Liver (tissue), 3 donors: Measurements from ENCODE around the gene MFNG.

Experiments
- EGR1 ChIP-seq, 2 donors: IDR thresholded peaks; 2 replicates each; pipeline ENCODE4 v1.6.1; 2016 to 2018; ENCODE audit warnings: antibody characterized with exemption in 2 of 2, low read depth in 2 of 2
- FOXA1 ChIP-seq: IDR thresholded peaks from 2 replicates; pipeline ENCODE4 v1.6.1; 2016; ENCODE audit warnings: antibody characterized with exemption
- GABPA ChIP-seq, 2 donors: IDR thresholded peaks in 1 of 2; conservative IDR thresholded peaks in 1 of 2; 2 replicates each; pipeline ENCODE4 v1.6.1; 2016; ENCODE audit warnings: antibody characterized with exemption in 2 of 2, mild to moderate bottlenecking in 1 of 2, moderate library complexity in 1 of 2
- HNF4A ChIP-seq, 2 donors: conservative IDR thresholded peaks; 2 replicates each; pipeline ENCODE4 v1.6.1; 2016; ENCODE audit warnings: antibody characterized with exemption in 2 of 2, mild to moderate bottlenecking in 2 of 2
- JUND ChIP-seq, 2 donors: IDR thresholded peaks; 2 replicates each; pipeline ENCODE4 v1.6.1; 2016; ENCODE audit warnings: antibody characterized with exemption in 2 of 2
- NR2F2 ChIP-seq: IDR thresholded peaks from 2 replicates; pipeline ENCODE4 v1.6.1; 2016; ENCODE audit warnings: antibody characterized with exemption
- RAD21 ChIP-seq, 2 donors: IDR thresholded peaks; 2 replicates each; pipeline ENCODE4 v1.6.1; 2016; ENCODE audit warnings: antibody characterized with exemption in 2 of 2, mild to moderate bottlenecking in 2 of 2
- RXRA ChIP-seq, 2 donors: IDR thresholded peaks; 2 replicates each; pipeline ENCODE4 v1.6.1; 2017 to 2018; ENCODE audit warnings: antibody characterized with exemption in 2 of 2, mild to moderate bottlenecking in 1 of 2
- SP1 ChIP-seq: IDR thresholded peaks from 2 replicates; pipeline ENCODE4 v1.6.1; 2018; ENCODE audit warnings: antibody characterized with exemption, mild to moderate bottlenecking
- TAF1 ChIP-seq: conservative IDR thresholded peaks from 2 replicates; pipeline ENCODE4 v1.6.1; 2016; ENCODE audit warnings: antibody characterized with exemption, mild to moderate bottlenecking
- YY1 ChIP-seq: IDR thresholded peaks from 2 replicates; pipeline ENCODE4 v1.6.1; 2016; ENCODE audit warnings: antibody characterized with exemption, mild to moderate bottlenecking
- TF ChIP-seq, protein P1 (sequence below): fragments of 150-350 bp; IDR thresholded peaks from 2 replicates; pipeline ENCODE4 v1.5.1; 2017; ENCODE audit warnings: improper control_type of control experiment, low read depth, low read length; ENCODE audit not compliant: missing input control
- TF ChIP-seq, protein P2 (sequence below): IDR thresholded peaks from 2 replicates; pipeline ENCODE4 v1.6.1; 2016; ENCODE audit warnings: antibody characterized with exemption
- donor health status: healthy.
- donor health status: healthy.

DNA sequence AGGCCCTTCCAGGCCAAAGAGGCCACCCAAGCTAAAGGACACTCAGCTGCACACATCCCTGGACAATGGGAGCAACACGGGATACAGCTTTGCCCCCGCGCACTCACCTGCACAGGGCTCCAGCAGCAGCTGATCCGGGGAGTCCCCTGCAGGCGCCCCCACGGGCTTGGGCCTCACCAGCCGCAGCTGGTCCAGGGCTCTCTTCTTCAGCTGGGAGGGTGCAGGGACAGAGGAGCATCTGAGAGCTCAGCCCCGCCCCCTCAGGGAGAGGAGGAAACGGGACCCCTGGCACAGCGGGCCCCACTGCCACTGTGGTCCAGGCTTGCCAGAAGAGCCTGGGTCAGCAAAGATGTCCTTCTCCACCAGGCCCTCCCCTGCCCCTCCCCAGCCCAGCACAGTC lies 7.8 kb upstream of the MFNG start:
- TF ChIP-seq, protein P1, sequence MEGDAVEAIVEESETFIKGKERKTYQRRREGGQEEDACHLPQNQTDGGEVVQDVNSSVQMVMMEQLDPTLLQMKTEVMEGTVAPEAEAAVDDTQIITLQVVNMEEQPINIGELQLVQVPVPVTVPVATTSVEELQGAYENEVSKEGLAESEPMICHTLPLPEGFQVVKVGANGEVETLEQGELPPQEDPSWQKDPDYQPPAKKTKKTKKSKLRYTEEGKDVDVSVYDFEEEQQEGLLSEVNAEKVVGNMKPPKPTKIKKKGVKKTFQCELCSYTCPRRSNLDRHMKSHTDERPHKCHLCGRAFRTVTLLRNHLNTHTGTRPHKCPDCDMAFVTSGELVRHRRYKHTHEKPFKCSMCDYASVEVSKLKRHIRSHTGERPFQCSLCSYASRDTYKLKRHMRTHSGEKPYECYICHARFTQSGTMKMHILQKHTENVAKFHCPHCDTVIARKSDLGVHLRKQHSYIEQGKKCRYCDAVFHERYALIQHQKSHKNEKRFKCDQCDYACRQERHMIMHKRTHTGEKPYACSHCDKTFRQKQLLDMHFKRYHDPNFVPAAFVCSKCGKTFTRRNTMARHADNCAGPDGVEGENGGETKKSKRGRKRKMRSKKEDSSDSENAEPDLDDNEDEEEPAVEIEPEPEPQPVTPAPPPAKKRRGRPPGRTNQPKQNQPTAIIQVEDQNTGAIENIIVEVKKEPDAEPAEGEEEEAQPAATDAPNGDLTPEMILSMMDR = no peak
- TF ChIP-seq, protein P2, sequence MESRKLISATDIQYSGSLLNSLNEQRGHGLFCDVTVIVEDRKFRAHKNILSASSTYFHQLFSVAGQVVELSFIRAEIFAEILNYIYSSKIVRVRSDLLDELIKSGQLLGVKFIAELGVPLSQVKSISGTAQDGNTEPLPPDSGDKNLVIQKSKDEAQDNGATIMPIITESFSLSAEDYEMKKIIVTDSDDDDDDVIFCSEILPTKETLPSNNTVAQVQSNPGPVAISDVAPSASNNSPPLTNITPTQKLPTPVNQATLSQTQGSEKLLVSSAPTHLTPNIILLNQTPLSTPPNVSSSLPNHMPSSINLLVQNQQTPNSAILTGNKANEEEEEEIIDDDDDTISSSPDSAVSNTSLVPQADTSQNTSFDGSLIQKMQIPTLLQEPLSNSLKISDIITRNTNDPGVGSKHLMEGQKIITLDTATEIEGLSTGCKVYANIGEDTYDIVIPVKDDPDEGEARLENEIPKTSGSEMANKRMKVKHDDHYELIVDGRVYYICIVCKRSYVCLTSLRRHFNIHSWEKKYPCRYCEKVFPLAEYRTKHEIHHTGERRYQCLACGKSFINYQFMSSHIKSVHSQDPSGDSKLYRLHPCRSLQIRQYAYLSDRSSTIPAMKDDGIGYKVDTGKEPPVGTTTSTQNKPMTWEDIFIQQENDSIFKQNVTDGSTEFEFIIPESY = no peak
- TF ChIP-seq FOXA1 = no peak
- TF ChIP-seq SP1 = no peak
- no peak for TF ChIP-seq TAF1
- TF ChIP-seq JUND (IDR thresholded peaks at IDR 0.05) = no peak
- TF ChIP-seq YY1 = no peak
- TF ChIP-seq EGR1 (IDR thresholded peaks at IDR 0.05; ENCODE audit: low read depth in 2 of 2) = no peak
- no peak for TF ChIP-seq NR2F2
- no peak for TF ChIP-seq GABPA (IDR thresholded peaks at IDR 0.05 in 1 of 2, conservative IDR thresholded peaks at IDR 0.05 in 1 of 2)
- no peak for TF ChIP-seq RAD21 (IDR thresholded peaks at IDR 0.05)
- no peak for TF ChIP-seq HNF4A (conservative IDR thresholded peaks at IDR 0.05)
- TF ChIP-seq RXRA (IDR thresholded peaks at IDR 0.05) = no peak
